ENCODE results near the gene CLK2.

Gene CLK2

DNA sequence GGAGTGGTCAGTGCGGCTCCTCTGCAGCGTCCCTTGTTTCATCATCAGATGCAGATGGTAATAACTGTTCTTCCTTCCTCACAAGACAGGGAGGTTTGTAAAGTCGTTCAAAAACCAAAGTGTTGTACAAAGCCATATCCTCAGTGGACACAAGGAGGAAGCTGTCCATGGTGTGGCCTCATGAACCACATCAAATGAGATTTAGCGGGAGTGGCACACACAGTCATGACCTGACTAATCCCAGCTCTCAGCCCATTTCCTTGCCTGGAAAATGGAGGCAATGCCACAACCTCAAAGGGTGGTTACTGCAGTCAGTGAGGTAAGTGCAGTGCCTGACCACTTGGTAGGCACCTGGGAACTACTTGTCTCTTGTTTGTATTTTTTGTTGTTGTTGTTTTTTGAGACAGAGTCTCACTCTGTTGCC is 31.5 kb downstream of the CLK2 start:
- TF ChIP-seq CTCF (IDR thresholded peaks at IDR 0.05): no peak

- TF ChIP-seq CTCF (IDR thresholded peaks at IDR 0.05): no peak
Observed at GRCh38 chr1:155241069-155241679, 32.1 kb downstream of the CLK2 start.

- TF ChIP-seq CTCF (IDR thresholded peaks at IDR 0.05): no peak
Observed at GRCh38 chr1:155236451-155236850, 36.9 kb downstream of the CLK2 start.

DNA sequence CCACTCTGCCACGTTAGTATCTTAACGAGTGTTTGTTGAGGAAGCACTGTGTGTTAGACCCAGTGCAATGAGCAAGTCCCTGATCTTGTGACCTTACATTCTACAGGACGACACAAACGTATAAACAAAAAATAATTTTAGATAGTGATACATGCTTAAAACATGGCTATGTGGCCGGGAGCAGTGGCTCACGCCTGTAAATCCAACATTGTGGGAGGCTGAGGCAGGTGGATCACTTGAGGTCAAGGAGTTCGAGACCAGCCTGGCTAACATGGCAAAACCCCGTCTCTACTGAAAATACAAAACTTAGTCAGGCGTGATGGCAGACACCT is 45.2 kb downstream of the CLK2 start:
- no peak for TF ChIP-seq CTCF (IDR thresholded peaks at IDR 0.05)

DNA sequence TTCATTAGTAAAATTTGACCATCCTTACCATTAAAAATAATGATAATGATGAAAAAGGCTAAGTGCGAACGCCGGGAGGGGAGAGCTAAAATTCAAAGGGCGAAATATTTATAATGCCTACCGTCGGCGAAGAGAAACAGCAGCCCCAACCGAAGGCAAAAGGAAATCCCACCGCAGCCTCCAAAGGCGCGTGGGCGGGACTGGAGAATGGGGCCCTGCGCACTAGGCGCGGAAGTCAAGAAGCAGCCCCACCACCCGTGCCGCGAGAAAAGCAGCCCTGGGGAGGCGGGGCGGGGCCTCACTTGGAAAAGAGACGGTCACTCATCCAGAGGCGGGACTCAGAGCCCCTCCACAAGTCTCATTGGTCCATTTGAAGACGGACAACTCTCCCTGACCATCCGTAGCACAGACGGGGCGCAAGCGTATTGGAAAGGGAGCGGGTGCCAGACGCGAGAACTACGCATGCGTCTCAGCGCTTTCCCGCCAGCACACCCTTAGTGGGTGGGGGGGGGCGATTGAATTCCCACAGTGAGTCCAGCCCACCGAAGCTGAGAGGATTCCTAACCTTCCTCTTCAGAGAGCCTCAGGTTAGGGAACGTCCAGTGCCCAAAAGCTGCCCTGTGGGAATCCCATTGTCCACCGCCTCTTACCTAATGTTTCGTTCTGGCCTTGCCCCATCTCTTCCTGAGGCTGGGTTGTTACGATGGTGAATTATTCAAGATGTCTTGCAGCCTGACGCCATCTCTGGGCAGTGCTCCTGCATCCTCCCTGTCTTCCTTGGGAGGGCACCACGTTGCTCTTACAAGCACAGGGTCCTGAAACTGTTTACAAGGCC is 45.8 kb downstream of the CLK2 start:
- no peak for TF ChIP-seq CTCF (IDR thresholded peaks at IDR 0.05)

DNA sequence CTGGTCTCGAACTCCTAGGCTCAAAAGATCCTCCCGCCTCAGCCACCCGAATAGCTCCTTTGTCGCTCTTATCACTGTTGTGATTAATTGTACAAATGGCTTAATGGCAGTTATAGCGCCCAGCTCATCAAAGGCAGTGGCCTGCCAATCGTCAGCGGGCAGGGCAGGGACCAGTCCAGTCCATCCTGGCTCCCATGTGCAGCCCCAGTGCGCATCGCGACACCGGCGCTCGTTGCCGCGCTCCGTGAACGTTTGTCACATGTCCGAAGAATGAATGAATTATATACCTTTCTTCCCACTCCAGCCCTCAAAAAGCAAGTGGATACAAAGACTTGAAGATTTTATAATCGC is 46.4 kb downstream of the CLK2 start:
- TF ChIP-seq CTCF (IDR thresholded peaks at IDR 0.05): 0 out of 2 replicates have a peak, but pooled peaks have one; percentile 25

GRCh38 chr1:155226188-155226909 is 47.0 kb downstream of the CLK2 start:
- peak; percentile 67; the same call in 1 of the 2 replicates for TF ChIP-seq CTCF (IDR thresholded peaks at IDR 0.05)
